Mesenteric fat pad (tissue), 1 donor: Measurements from ENCODE around the gene AP1G2. TPM values are rescaled to one million over a fixed set of nuclear protein-coding genes. Genes with fewer than 3 reads are reported as not detected.

Source experiments
- DNase-seq: peaks from one replicate; pipeline ENCODE4 v3.0.0-alpha.2; 2020; ENCODE audit warnings: low spot score
- total RNA-seq: library from RNA; stranded (reverse); fragmentation: NEBNext Ultra II Directional; extraction: Animal tissue kit (Norgen Biotek cat#: 25700); gene quantifications from one replicate; pipeline ENCODE4 v1.2.1, GENCODE V29; 2021
- donor health status: DM: yes; HTN: yes; CAD: no.

AP1G2 gene
- total RNA-seq, 1 donor from 2014 or later, result 32.8 TPM

GRCh38 chr14:23559010-23559925, 8.3 kb downstream of the AP1G2 start:
- DNase-seq, result no peak

GRCh38 chr14:23558346-23559009, 9.1 kb downstream of the AP1G2 start:
- DNase-seq, result no peak

- DNase-seq, result no peak
These were observed 9.6 kb downstream of the AP1G2 start for GRCh38 chr14:23557946-23558345.

GRCh38 chr14:23557521-23557920, 10.1 kb downstream of the AP1G2 start:
- DNase-seq, result no peak

- no peak for DNase-seq
These were observed 10.7 kb downstream of the AP1G2 start for GRCh38 chr14:23556700-23557440.

- DNase-seq, result peak; percentile 96
These were observed 11.5 kb downstream of the AP1G2 start, which contains the start of gene THTPA for GRCh38 chr14:23555882-23556699. Gene THTPA, plus strand, starts transcription at chr14:23556271. Its CDS starts 487 bp downstream, at chr14:23556758.

GRCh38 chr14:23555533-23555881, 12.1 kb downstream of the AP1G2 start:
- no peak for DNase-seq

- peak; percentile 94 for DNase-seq
These were observed 16.1 kb downstream of the AP1G2 start, which contains the start of gene ZFHX2 for GRCh38 chr14:23551266-23552028. Gene ZFHX2, minus strand, starts transcription at chr14:23551765. Its CDS starts 16,440 bp downstream, at chr14:23535325.

GRCh38 chr14:23550812-23551265, 16.8 kb downstream of the AP1G2 start:
- no peak for DNase-seq

GRCh38 chr14:23550131-23550811, 17.3 kb downstream of the AP1G2 start:
- no peak for DNase-seq

- no peak for DNase-seq
These were observed 19.0 kb downstream of the AP1G2 start for GRCh38 chr14:23548351-23549318.

- no peak for DNase-seq
These were observed 19.7 kb downstream of the AP1G2 start for GRCh38 chr14:23547924-23548323.

- DNase-seq, result no peak
These were observed 21.0 kb downstream of the AP1G2 start for GRCh38 chr14:23546450-23547035.

- no peak for DNase-seq
These were observed 21.7 kb downstream of the AP1G2 start for GRCh38 chr14:23545740-23546365.

- no peak for DNase-seq
These were observed 22.8 kb downstream of the AP1G2 start for GRCh38 chr14:23544511-23545447.

- no peak for DNase-seq
These were observed 24.2 kb downstream of the AP1G2 start for GRCh38 chr14:23543403-23543802.
